ENCODE measurements around the gene TTC9B.

DNA sequence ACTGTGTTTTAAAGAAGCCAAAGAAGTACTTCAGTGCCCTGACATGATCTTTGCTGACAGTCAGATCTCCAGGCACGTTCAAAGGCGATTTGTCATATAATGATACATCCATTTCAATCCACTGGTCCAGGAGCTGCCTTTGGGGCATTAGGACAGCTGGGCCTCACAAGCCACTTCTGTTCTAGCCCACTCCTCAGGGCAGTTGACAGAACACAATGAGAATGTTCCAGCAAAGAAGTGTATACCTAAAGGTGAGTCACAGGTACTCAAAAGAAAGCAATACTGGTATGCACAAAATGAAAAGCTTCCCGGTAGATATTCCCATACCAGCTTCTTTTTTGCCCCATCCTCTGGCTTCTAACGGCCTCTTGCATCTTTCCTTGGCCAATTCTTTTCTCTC, 39.4 kb downstream of the TTC9B start:
- TF ChIP-seq, protein P1, sequence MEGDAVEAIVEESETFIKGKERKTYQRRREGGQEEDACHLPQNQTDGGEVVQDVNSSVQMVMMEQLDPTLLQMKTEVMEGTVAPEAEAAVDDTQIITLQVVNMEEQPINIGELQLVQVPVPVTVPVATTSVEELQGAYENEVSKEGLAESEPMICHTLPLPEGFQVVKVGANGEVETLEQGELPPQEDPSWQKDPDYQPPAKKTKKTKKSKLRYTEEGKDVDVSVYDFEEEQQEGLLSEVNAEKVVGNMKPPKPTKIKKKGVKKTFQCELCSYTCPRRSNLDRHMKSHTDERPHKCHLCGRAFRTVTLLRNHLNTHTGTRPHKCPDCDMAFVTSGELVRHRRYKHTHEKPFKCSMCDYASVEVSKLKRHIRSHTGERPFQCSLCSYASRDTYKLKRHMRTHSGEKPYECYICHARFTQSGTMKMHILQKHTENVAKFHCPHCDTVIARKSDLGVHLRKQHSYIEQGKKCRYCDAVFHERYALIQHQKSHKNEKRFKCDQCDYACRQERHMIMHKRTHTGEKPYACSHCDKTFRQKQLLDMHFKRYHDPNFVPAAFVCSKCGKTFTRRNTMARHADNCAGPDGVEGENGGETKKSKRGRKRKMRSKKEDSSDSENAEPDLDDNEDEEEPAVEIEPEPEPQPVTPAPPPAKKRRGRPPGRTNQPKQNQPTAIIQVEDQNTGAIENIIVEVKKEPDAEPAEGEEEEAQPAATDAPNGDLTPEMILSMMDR (IDR thresholded peaks at IDR 0.05), result no peak
- no peak for TF ChIP-seq EZH2 (IDR thresholded peaks at IDR 0.05)

All from neural progenitor cell (in vitro differentiated cells).